GM19372 (cell line): Measurements from ENCODE around the gene CTCFL.

Source experiments
- ATAC-seq: cut with Tn5 transposase; IDR thresholded peaks from one replicate; pipeline ENCODE4 v1.9.1; 2021; ENCODE audit warnings: mild to moderate bottlenecking, low read depth, moderate library complexity; ENCODE audit not compliant: unreplicated experiment

The CTCFL gene

GRCh38 chr20:57537822-57538221, 12.9 kb upstream of the CTCFL start:
- ATAC-seq, result no peak

GRCh38 chr20:57536771-57537724, 12.1 kb upstream of the CTCFL start:
- no peak for ATAC-seq

DNA sequence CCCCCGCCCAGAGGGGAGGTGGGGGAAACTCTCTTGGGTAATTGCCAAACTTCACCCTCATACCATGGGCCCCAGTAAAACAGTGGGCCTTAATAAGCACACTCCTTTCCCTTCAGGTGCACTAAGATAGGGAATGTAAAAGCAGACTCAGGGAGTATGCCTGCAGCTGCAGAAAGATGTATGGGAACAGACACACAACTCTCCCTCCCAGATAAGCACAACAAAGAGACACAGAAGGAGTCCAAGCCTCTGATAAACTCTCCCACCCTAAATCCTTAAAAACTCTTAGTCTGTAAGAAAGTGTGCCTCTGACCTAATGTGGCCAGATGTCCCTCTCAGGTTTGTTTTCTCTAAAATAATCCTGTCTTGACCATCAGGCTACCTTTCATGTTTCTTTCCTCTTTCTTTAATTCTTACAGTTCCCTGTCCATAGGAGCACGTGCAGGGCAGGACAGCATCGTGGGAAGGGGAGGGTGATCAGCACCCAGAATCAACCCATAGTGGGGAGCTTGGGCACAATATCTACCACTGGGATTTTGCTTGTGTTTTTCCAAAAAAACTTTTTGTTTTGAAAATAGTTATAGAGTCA, 11.3 kb upstream of the CTCFL start:
- ATAC-seq, result no peak

DNA sequence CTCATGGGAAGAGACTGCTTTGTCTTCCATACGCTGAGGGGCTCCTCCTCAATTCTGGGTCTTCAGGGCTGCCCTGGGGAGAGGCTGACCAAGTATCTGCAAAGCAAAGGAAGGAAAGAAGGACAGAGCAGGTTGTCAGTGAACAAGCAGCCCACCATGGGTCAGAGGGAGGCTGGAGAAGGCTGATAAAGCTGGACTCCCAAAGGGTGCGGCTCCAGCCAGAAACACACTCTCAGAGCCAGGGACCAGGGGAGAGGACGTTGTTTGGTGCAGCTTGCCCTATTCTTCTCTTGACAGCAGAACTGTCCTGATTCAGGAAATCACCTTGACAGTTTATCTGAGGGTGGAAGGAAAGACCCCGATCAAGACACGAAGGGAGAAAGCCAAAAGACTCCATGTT, 10.4 kb upstream of the CTCFL start:
- ATAC-seq, result no peak

DNA sequence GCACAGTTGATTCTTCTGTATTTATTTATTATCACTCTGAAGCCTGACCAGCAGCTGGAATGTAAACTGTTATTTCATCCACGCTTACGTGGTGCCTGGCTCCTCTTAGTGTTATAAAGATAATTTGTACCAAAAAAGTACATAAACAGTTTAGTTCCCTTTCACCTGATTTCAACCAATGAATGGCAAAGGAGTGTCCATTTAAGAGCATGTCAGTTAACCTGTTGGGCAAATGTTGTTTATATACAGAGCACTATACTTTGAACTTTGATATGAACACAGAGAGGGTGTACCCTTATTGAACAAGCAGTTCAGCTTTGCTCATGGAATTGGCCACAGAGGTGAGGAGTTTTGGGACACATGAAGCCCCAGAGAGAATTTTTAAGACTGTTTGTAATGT, 7.2 kb upstream of the CTCFL start:
- no peak for ATAC-seq

- ATAC-seq, result no peak
These were observed 5.5 kb upstream of the CTCFL start for GRCh38 chr20:57530327-57530981.

DNA sequence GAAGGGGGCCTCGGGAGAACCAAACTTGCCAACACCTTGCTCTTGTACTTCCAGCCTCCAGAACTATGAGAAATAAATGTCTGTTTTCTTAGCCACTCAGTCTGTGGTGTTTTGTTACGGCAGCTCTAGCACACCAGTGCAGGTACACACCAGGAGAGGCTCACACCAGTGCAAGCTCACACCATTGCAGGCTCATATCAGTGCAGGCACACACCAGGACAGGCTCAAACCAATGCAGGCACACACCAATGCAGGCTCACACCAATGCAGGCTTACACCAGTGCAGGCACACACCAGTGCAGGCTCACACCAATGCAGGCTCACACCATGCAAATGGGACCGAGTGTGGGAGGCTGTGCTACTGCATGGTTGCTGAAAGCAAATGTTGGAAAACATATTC, 4.9 kb upstream of the CTCFL start:
- no peak for ATAC-seq

DNA sequence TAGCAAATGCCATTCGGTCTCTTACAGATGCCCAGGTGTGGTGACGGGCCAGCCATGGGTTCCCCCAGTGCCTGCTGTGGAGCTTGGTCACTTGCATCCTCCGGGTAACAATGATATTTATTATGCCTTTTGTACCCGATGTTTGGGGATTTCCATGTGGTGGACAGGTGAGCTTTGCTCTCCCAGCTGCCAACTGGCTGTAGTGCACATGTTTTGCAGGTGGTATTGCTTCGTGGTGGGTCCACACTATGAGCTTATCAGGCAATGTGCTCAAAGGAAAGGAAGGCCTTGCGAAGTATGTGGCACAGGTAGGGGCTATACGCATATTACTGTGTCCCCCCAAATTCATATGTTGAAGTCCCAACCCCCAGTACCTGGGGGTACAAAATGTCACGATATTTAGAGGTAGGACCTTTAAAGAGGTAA, 4.2 kb upstream of the CTCFL start:
- no peak for ATAC-seq

GRCh38 chr20:57528148-57528547, 3.2 kb upstream of the CTCFL start:
- no peak for ATAC-seq

GRCh38 chr20:57527728-57528127, 2.8 kb upstream of the CTCFL start:
- ATAC-seq, result no peak

DNA sequence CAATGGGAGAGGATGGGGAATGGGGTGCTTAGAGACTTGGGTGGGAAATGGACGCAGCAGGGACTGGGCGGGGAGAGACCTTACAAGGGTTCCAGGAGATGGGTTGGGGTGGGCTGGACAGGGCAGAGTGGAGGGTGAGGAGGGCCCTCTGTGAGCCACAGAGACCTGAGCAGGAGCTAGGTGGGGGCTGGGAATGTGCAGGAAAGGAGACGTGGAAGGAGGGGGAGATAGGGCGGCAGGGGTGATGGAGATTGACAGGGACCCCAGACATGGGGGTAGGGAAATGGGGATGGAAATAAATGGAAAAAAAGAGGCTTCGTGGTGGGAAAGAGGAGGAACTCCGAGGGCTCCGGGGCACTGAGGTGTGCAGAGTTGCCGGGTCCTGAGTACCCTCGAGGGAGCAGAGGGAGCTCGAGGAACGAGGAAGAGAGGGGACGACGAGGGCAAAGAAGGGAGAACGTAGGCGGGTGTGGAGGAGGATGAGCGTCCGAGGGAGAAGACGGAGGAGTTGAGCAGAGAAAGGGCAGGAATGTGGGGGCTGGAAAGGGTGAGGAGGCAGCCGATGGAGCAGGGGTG, 2.0 kb upstream of the CTCFL start:
- ATAC-seq, result no peak

- no peak for ATAC-seq
These were observed 1.3 kb upstream of the CTCFL start for GRCh38 chr20:57526087-57526884.

DNA sequence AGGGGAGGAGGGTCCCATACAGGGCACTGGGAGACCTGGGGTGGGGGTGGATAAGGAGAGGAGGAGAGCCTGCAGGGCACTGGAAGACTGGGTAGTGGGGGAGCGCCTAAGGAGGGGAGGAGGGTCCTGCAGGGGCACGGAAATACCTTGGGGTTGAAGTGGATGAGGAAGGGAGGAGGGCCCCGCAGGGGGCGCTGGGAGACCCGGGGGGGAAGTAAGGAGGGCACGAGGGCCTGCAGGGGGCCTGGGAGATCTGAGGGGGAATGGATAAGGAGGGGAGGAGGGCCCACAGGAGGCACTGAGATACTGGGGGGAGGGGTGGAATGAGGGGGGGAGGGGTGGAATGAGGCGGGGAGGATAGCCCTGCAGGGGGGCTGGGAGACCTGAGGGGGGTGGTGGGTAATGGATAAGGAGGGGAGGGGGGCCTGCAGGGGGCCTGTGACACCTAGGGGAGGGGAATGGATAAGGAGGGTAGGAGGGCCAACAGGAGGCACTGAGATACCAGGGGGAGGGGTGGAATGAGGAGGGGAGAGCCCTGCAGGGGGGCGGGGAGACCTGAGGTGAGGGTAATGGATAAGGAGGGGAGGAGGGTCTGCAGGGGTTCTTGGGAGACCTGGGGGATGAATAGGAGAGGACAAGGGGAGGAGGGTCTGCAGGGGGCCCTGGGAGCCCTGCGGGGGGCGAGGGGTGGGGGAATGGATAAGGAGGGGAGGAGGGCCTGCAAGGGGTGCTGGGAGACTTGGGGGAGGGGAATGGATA, 567 bp upstream of the CTCFL start:
- no peak for ATAC-seq

DNA sequence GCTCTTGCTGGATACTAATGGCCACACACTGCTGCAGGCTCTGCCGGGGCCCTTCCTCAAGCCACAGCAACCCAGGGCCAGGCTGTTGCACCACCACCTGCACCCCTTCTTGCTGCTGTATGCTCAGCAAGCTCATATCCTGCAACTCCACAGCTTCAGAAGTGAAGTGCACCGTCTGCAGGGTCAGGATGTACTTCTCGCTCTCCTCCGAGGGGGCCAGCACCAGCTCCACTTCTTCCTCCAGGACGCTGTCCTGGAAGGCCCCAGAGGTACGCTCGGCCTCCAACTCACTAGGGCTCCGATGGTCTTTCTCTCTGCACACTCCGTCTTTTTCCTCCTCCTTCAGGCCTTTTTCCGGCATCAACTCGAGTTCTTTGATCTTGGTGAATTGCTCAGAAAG, 1.2 kb downstream of the CTCFL start:
- no peak for ATAC-seq

DNA sequence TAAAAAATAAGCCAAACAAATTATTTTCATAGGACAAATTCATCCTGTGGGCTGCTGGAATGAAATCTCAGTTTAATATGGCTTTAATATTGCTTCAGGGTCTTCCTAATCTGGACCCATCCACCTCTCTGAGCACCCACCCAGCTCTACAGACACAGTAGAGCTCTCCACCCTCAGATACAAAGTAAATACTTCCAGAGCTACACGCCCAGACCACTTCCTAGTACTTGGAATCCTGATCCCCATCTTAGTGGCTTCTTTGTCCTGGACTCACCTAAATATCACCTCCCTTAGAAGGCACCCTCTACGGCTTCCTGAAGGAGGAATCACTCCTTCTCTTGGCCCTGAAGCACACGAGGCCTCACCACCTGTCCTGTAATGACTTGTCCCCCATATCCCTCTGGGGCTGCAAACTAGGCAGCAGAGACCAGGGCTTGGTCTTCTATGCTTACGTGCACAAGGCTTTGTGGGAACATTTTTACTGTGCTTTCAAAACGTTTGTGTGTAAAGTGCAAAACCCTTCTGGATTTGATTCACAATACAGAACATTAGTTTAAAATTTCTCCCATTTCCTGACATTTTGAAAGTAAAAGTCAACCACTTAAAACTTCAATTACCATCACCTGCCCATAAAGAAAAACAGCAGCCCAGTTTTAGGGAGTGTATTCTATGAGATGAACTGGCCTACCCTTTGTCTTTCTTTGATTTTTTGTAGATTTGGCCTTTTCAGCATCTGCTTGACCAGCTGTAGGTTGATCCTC, 2.4 kb downstream of the CTCFL start:
- ATAC-seq, result no peak

DNA sequence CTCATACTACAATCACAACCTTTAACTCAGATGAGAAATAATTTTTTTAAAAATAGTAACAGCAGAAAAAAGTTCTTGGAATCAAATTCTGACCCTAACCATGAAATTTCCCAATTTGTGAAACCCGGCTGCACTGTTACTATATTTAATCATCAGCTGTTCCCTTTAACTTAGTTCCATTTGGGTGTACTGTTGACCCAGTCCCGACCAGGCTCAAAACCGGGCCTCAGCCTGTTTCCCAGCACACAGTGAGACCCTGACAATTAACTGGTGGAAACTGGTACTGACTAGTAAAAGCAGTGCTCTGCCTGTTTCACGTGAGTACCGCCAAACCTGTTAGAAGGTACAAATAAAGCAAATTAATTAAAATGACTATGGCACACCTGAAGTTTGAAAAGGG, 7.0 kb downstream of the CTCFL start:
- ATAC-seq, result no peak

DNA sequence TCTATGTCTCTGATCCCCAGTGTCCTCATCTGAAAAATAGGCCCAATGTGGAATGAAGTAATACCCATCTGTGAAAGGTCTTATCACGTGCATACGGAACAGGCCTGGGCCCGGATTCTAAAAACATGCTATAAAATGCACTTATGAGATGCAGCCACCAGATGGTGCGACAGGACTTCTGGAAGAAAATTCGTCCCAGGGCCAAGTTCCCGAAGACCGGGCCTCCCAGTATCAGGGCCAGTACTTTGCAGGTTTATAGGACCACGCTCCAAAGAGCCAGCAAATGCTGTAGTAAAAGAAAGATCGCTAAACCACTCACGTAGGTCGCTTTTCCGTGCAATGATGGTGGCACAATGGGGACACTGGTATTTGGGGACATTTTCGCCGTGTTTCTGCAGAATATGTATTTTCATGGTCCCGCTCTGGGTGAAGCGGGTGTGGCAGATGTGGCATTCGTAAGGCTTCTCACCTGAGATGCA, 10.6 kb downstream of the CTCFL start:
- ATAC-seq, result no peak

- ATAC-seq, result no peak
These were observed 11.7 kb downstream of the CTCFL start for GRCh38 chr20:57513199-57513598.

DNA sequence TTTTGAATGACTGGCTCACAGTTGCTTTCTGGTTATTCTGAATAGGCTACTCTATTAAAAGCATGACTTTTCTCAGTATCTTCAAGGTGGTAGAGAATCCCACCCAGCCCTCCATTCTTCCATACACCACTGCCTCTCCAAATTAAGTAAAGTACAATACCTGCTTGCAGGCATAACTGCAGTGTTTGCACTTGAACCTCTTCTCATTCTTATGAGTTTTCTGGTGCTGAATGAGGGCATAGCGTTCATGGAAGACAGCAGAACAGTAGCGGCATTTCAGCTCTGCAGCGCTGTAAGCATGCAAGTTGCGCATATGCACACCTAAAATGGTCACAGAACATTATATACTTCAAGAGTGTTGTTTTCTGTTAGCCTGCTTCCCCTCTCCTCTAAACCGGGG, 12.5 kb downstream of the CTCFL start:
- no peak for ATAC-seq
